GM18520 (cell line): ENCODE data around the gene CAND2.

Source experiments
- ATAC-seq: cut with Tn5 transposase; IDR thresholded peaks from one replicate; pipeline ENCODE4 v1.9.1; 2021; ENCODE audit not compliant: unreplicated experiment

CAND2 gene

GRCh38 chr3:12882336-12883310 lies 86.1 kb downstream of the CAND2 start:
- no peak for ATAC-seq

GRCh38 chr3:12884186-12884680 lies 87.8 kb downstream of the CAND2 start:
- no peak for ATAC-seq
